HEK293T (cell line): ENCODE measurements around the gene CASZ1.

Experiments
- FOXK2 ChIP-seq: fragments of 450-650 bp; IDR thresholded peaks from 2 replicates; pipeline ENCODE4 v1.6.1; 2016; ENCODE audit warnings: mild to moderate bottlenecking
- NFRKB ChIP-seq: fragments of 450-650 bp; IDR thresholded peaks from 2 replicates; pipeline ENCODE4 v1.6.1; 2016; ENCODE audit warnings: mild to moderate bottlenecking, moderate library complexity
- SP1 ChIP-seq: fragments of 450-650 bp; IDR thresholded peaks from 2 replicates; pipeline ENCODE4 v1.6.1; 2017
- ZNF384 ChIP-seq: fragments of 450-650 bp; IDR thresholded peaks from 2 replicates; pipeline ENCODE4 v1.6.1; 2016

- TF ChIP-seq FOXK2: no peak
- TF ChIP-seq ZNF384: no peak
- TF ChIP-seq NFRKB: no peak
- no peak for TF ChIP-seq SP1
These were observed 124.7 kb downstream of the CASZ1 start for GRCh38 chr1:10671622-10672342.
